Right atrium auricular region (tissue), 2 donors: Measurements from ENCODE around the gene TFB2M. TPM values are rescaled to one million over a fixed set of nuclear protein-coding genes. Genes with fewer than 3 reads are reported as not detected.

Source experiments
- DNase-seq: peaks from one replicate; pipeline ENCODE4 v3.0.0-alpha.2; 2019; ENCODE audit warnings: low spot score
- H3K27ac ChIP-seq, 2 donors: fragments of 200-600 bp; sonication (generic); 1 replicate in 1 of 2; 2 replicates in 1 of 2; pipeline ENCODE4 v1.5.1; 2016 to 2019
- H3K27me3 ChIP-seq, 2 donors: fragments of 200-600 bp; sonication (generic); one replicate each; pipeline versions ENCODE4 v1.5.1 to v1.6.0; 2017 to 2019
- H3K36me3 ChIP-seq: fragments of 200-600 bp; sonication (generic); one replicate; pipeline ENCODE4 v1.5.1; 2016
- H3K4me1 ChIP-seq, 2 donors: fragments of 200-600 bp; sonication (generic); one replicate each; pipeline versions ENCODE4 v1.5.1 to v1.6.0; 2017 to 2019
- H3K4me3 ChIP-seq, 2 donors: fragments of 200-600 bp; sonication (generic); 1 replicate in 1 of 2; 2 replicates in 1 of 2; pipeline ENCODE4 v1.5.1; 2017 to 2019; ENCODE audit warnings: mild to moderate bottlenecking in 1 of 2, moderate library complexity in 1 of 2
- H3K9me3 ChIP-seq, 2 donors: fragments of 200-600 bp; sonication (generic); one replicate each; pipeline ENCODE4 v1.5.1; 2019
- total RNA-seq, 2 donors: library from RNA; depleted of rRNA; stranded (reverse); fragments of >200 nt; gene quantifications; one replicate each; pipeline ENCODE4 v1.1.0, GENCODE V29; 2016
- TF ChIP-seq, protein P1 (sequence below), 2 donors: fragments of 200-600 bp; sonication (generic); IDR thresholded peaks; one replicate each; pipeline ENCODE4 v1.5.1; 2019; ENCODE audit warnings: antibody characterized with exemption in 2 of 2

TFB2M gene
- total RNA-seq, 2 donors from 2014 or later = 5.5 to 12.0 TPM

DNA sequence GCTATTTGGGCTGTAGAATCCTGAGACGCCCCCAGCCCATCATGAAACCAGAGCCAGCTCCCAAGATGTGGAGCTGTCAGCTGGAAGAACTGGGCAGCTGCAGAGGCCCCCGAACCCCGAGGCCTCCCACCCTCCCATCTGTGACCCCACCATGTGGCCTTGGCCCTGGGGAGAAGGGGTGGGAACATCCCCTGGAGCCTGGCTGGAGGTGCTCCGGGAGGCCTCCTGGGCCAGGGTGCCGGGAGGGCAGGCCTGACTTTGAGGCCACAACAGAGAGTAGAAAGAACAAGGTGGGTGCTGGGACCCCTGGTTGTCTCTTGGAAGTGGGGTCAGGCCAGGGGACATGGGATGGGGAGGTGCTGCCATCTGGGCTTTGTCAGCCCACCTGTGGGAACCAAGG is 53.0 kb downstream of the TFB2M start:
- Histone ChIP-seq H3K4me1 (no peaks in the 10 kb centered on the region), H3K27me3 (no peaks in the 10 kb centered on the region), H3K9me3 (peaks cover 0 to 29% of the 10 kb centered on the region in 2 donors), H3K4me3 (no peak overlapping the region), H3K27ac (no peak overlapping the region), H3K36me3 (no peaks in the 10 kb centered on the region)
- TF ChIP-seq, protein P1, sequence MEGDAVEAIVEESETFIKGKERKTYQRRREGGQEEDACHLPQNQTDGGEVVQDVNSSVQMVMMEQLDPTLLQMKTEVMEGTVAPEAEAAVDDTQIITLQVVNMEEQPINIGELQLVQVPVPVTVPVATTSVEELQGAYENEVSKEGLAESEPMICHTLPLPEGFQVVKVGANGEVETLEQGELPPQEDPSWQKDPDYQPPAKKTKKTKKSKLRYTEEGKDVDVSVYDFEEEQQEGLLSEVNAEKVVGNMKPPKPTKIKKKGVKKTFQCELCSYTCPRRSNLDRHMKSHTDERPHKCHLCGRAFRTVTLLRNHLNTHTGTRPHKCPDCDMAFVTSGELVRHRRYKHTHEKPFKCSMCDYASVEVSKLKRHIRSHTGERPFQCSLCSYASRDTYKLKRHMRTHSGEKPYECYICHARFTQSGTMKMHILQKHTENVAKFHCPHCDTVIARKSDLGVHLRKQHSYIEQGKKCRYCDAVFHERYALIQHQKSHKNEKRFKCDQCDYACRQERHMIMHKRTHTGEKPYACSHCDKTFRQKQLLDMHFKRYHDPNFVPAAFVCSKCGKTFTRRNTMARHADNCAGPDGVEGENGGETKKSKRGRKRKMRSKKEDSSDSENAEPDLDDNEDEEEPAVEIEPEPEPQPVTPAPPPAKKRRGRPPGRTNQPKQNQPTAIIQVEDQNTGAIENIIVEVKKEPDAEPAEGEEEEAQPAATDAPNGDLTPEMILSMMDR (IDR thresholded peaks at IDR 0.05) = no peak
- DNase-seq = no peak

DNA sequence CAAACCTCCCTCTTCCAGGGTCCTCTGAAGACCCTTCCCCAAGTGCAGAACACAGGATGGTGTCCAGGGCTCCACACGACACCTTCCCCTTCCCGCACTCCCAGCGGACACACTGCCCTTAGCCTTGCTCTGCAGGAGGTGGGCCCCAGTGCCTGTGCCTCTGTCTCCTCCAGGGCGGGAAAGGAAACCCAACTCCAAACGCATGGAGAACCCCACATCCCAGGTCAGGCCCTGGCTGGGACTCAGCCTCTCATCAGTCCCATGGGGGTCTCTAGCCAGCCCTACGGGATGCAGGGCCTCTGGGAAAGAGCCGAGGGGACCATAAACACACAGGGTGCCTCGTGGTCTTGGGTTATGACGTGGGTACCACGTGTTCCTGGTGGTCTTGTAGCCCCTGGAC is 53.4 kb downstream of the TFB2M start:
- TF ChIP-seq, protein P1 (IDR thresholded peaks at IDR 0.05) = no peak
- H3K27ac ChIP-seq = no peak overlapping the region
- H3K36me3 ChIP-seq = no peaks in the 10 kb centered on the region
- peaks cover 0 to 2% of the 10 kb centered on the region in 2 donors for H3K4me1 ChIP-seq
- peaks cover 0 to 29% of the 10 kb centered on the region in 2 donors for H3K9me3 ChIP-seq
- H3K27me3 ChIP-seq = no peaks in the 10 kb centered on the region
- no peak for DNase-seq
- no peak overlapping the region for H3K4me3 ChIP-seq

DNA sequence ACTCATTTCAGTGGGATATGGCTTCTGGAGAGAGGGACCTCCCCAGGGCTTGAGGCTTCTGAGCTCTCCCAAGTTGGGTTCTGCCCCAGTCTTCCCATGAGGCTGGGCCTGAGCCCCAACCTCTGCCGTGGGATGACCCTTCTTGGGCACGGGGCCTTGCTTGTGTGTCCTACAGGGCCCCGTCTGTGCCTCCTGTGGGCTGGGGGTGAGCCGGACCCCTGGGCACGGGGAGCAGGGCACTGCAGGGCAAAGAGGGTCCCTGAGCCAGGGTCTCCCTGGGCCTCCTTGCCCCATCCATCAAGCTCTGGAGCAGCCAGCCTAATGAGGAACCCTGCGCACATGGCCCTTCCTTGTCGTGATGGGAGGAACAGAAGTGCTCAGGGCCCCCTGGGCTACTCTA is 53.8 kb downstream of the TFB2M start:
- no peak for DNase-seq
- no peak overlapping the region for H3K4me3 ChIP-seq
- H3K27me3 ChIP-seq = no peaks in the 10 kb centered on the region
- H3K4me1 ChIP-seq = peaks cover 0 to 5% of the 10 kb centered on the region in 2 donors
- H3K27ac ChIP-seq = no peak overlapping the region
- TF ChIP-seq, protein P1 (IDR thresholded peaks at IDR 0.05) = no peak
- H3K36me3 ChIP-seq = no peaks in the 10 kb centered on the region
- H3K9me3 ChIP-seq = peaks cover 0 to 29% of the 10 kb centered on the region in 2 donors

DNA sequence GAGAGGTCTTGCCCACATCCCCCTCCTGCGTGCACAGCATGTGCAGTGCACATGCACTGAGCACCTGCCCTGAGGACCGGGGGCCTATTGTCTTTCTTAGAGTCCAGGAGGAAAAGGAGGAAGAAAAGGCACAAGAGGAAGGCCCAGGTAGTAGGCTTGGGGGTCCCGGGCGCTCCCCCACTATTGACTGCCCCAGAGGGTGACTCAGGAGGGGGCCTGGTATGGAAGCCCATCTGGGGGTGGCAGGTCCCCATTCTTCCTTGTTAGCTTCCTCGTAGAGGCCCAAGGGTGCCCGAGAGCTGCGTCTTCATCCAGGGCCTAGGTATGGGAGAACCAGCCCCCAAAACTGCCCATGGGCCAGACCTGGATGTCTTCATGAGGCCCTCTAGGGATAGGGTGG is 54.9 kb downstream of the TFB2M start:
- H3K4me3 ChIP-seq = no peak overlapping the region
- DNase-seq = no peak
- H3K4me1 ChIP-seq = peaks cover 0 to 10% of the 10 kb centered on the region in 2 donors
- TF ChIP-seq, protein P1 (IDR thresholded peaks at IDR 0.05) = no peak
- no peak overlapping the region for H3K27ac ChIP-seq
- no peaks in the 10 kb centered on the region for H3K27me3 ChIP-seq
- no peaks in the 10 kb centered on the region for H3K36me3 ChIP-seq
- peaks cover 0 to 22% of the 10 kb centered on the region in 2 donors for H3K9me3 ChIP-seq

DNA sequence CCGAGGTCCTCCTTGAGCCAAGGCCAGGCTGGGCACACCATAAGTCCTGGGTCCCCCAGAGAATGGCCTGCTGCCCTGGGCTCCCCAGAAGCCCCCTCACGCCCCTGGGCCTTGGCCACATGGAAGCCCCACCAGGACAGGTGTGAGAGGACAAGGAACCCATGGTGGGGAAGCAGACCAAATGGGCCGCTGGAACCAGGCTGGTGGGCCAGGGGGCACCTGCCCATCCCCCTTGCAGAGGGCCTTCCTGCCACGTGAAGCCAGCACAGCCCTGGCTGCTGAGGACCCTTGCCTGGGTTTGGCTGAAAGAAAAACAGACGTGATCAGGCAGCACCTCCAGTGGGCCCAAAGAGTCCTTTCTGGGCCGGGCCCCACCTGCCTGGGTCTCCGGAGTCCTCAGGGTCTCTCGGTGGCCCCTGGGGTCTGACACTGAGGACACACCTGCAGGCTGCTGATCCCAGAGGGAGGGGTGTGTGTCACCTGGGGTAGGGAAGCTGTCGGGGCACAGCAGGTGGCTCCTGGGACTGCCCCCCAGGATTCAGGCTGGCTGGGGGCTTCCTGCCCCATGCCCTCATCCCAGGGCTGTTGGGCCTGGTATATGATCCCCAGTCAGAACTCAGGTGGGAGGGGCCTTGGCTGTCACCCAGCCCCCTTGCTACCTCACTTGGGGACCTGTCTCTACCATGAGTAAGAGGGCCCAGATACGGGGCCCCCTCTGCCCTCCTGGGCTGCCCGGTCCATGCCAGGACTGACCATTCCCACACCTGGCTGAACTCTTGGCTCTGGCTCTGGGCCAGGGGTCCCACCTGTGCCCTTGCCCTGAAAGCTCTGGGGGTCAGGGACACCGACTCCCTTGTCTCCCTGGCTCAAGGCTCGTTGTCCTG is 55.7 kb downstream of the TFB2M start:
- no peak for DNase-seq
- no peaks in the 10 kb centered on the region for H3K36me3 ChIP-seq
- H3K9me3 ChIP-seq = peaks cover 0 to 14% of the 10 kb centered on the region in 2 donors
- H3K4me1 ChIP-seq = peaks cover 0 to 13% of the 10 kb centered on the region in 2 donors
- TF ChIP-seq, protein P1 (IDR thresholded peaks at IDR 0.05) = no peak
- H3K27me3 ChIP-seq = no peaks in the 10 kb centered on the region
- H3K27ac ChIP-seq = no peak overlapping the region
- no peak overlapping the region for H3K4me3 ChIP-seq
